ENCODE results near the gene CPNE4. TPM values are rescaled to one million over a fixed set of nuclear protein-coding genes. Genes with fewer than 3 reads are reported as not detected.

CPNE4 gene
- total and polyA plus RNA-seq, 9 of the 15 experiments (the other 6 are each of a cell fraction or from before 2014, with no cell fraction given) = not detected

DNA sequence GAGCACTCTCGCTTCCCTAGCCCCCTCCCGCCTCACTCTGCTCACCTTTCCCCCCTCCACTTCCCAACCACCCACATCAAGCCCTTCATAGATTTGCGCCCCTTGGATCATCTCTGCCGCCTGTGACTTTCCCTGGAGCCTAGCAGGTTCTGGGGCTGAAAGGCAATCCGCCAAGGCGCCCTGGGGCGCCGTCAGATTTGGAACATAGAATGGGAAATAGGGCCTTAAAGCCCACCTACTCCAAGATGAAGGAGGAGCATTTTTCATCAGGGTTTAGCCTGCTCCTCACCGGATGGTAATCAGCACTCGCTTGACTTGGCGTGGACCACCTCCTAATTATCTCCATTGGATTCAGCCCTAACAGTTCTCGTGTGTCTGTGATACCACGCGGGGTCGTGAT, 1.3 kb downstream of the CPNE4 start:
- ChIA-PET POLR2A (no interaction called here), CTCF (ENCODE audit: low intra/inter-chr PET ratio) (no interaction called here)
- DNase-seq (ENCODE audit: extremely low read depth in 1 of 4, low spot score in 3 of 4) = no peak
- H2AFZ ChIP-seq (ENCODE audit: low read depth, low read length) = no peak overlapping the region
- H3K27ac ChIP-seq (ENCODE audit: extremely low read depth, low read depth, low read length) = no peak overlapping the region
- in situ Hi-C loops (cut with MboI) = no loop called here
- no peaks in the 10 kb centered on the region for H4K20me1 ChIP-seq (replicated peaks; ENCODE audit: control insufficient read depth, insufficient read depth, low read length)
- TF ChIP-seq, protein P1, sequence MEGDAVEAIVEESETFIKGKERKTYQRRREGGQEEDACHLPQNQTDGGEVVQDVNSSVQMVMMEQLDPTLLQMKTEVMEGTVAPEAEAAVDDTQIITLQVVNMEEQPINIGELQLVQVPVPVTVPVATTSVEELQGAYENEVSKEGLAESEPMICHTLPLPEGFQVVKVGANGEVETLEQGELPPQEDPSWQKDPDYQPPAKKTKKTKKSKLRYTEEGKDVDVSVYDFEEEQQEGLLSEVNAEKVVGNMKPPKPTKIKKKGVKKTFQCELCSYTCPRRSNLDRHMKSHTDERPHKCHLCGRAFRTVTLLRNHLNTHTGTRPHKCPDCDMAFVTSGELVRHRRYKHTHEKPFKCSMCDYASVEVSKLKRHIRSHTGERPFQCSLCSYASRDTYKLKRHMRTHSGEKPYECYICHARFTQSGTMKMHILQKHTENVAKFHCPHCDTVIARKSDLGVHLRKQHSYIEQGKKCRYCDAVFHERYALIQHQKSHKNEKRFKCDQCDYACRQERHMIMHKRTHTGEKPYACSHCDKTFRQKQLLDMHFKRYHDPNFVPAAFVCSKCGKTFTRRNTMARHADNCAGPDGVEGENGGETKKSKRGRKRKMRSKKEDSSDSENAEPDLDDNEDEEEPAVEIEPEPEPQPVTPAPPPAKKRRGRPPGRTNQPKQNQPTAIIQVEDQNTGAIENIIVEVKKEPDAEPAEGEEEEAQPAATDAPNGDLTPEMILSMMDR (IDR thresholded peaks at IDR 0.05 in 2 of 3, conservative IDR thresholded peaks at IDR 0.05 in 1 of 3; ENCODE audit: insufficient read depth in 2 of 3, low read depth in 1 of 3, low read length in 3 of 3) = no peak
- TF ChIP-seq RFX7 (CRISPR knock-in tag; IDR thresholded peaks at IDR 0.05) (no peak), NR2F6 (CRISPR knock-in tag; IDR thresholded peaks at IDR 0.05) (no peak), NCOR1 (IDR thresholded peaks at IDR 0.05) (no peak), KAT7 (CRISPR knock-in tag; IDR thresholded peaks at IDR 0.05; ENCODE audit: borderline replicate concordance) (no peak), ZNF274 (IDR thresholded peaks at IDR 0.05; ENCODE audit: borderline replicate concordance, low read depth, low read length) (no peak), KDM1A (IDR thresholded peaks at IDR 0.05) (no peak), ZNF23 (CRISPR knock-in tag; IDR thresholded peaks at IDR 0.05) (no peak), CEBPB (tag; IDR thresholded peaks at IDR 0.05) (no peak), ZNF175 (CRISPR knock-in tag; IDR thresholded peaks at IDR 0.05; ENCODE audit: low read depth) (no peak), ZNF561 (CRISPR knock-in tag; conservative IDR thresholded peaks at IDR 0.05) (no peak), KLF10 (CRISPR knock-in tag; IDR thresholded peaks at IDR 0.05) (no peak), POLR2H (tag; IDR thresholded peaks at IDR 0.05; ENCODE audit: low read depth) (no peak), HDAC3 (IDR thresholded peaks at IDR 0.05; ENCODE audit: borderline replicate concordance, partially characterized antibody) (no peak), ZNF507 (tag; conservative IDR thresholded peaks at IDR 0.05) (no peak), PYGO2 (tag; IDR thresholded peaks at IDR 0.05) (no peak), ZSCAN29 (IDR thresholded peaks at IDR 0.05) (no peak), FOXP1 (CRISPR knock-in tag; IDR thresholded peaks at IDR 0.05) (no peak), TCF7L2 (IDR thresholded peaks at IDR 0.05; ENCODE audit: low read depth, low read length) (no peak)
- TF ChIP-seq, protein P2, sequence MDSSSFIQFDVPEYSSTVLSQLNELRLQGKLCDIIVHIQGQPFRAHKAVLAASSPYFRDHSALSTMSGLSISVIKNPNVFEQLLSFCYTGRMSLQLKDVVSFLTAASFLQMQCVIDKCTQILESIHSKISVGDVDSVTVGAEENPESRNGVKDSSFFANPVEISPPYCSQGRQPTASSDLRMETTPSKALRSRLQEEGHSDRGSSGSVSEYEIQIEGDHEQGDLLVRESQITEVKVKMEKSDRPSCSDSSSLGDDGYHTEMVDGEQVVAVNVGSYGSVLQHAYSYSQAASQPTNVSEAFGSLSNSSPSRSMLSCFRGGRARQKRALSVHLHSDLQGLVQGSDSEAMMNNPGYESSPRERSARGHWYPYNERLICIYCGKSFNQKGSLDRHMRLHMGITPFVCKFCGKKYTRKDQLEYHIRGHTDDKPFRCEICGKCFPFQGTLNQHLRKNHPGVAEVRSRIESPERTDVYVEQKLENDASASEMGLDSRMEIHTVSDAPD (CRISPR knock-in tag; IDR thresholded peaks at IDR 0.05) = no peak
- no peak overlapping the region for H3K9ac ChIP-seq (ENCODE audit: insufficient read depth in 1 of 2, low read depth in 2 of 2, low read length in 2 of 2)
- BruUV-seq (replicated peaks) = no TSS peak
- no peak for ATAC-seq
- no peaks in the 10 kb centered on the region for H3K36me3 ChIP-seq (ENCODE audit: control insufficient read depth, insufficient read depth, low read length)
- H3K79me2 ChIP-seq (ENCODE audit: control insufficient read depth, insufficient read depth, low read length) = no peaks in the 10 kb centered on the region
- H3K4me2 ChIP-seq (ENCODE audit: insufficient read depth, low read length) = no peak overlapping the region
- H3K27me3 ChIP-seq (ENCODE audit: control insufficient read depth in 2 of 2, insufficient read depth in 2 of 2, low read length in 2 of 2) = no peaks in the 10 kb centered on the region
- FAIRE-seq = no peak
- H3K4me3 ChIP-seq = no peak overlapping the region
- no peaks in the 10 kb centered on the region for H3K9me3 ChIP-seq (replicated peaks; ENCODE audit: control insufficient read depth, insufficient read depth, low read depth, low read length)
- peaks cover 0 to 5% of the 10 kb centered on the region in 2 experiments; a peak in 1 of 5 replicates for H3K4me1 ChIP-seq (replicated peaks in 1 of 2; ENCODE audit: control insufficient read depth in 2 of 2, insufficient read depth in 2 of 2, low read length in 2 of 2)
- intact Hi-C loops (cut with micrococcal nuclease) = loop anchor here (10.0 kb wide), 1 partner anchor 489 kb away; no protein-coding TSS in a partner anchor
- WGBS (ENCODE audit: insufficient coverage, low coverage, missing lambda C conversion rate) = 1% methylated on average over 13 of the region's 15 CpGs
- no peaks in the 10 kb centered on the region for H3K9me1 ChIP-seq (ENCODE audit: control insufficient read depth, insufficient read depth, low read length)

Measured in K562 (cell line).